ENCODE results near the gene KNCN. TPM values are rescaled to one million over a fixed set of nuclear protein-coding genes. Genes with fewer than 3 reads are reported as not detected.

The KNCN gene
- total RNA-seq, 1 donor from 2014 or later: not detected

DNA sequence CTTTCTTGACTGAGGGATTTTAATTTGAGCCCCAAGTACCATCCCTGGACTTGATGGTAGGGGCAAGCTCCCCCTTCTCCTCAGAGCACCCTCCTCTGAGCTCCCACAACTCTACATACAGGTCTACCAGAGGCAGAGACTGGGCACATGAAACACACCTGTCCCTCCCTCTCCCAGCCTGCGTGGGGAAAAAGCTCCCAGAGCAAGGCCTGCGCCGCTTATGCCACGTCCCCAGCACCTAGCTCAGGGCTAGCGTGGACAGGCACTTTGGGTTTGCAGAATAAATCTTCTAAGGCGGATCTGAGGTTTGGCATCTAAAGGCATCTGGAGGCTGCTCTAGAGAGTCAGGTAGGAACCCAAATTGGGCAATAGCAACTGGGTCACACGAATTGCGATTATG is 7.5 kb upstream of the KNCN start:
- Mint-ChIP-seq H3K4me1 (no peaks in the 10 kb centered on the region), H3K36me3 (ENCODE audit: low read depth) (peaks cover 49% of the 10 kb centered on the region), H3K27me3 (no peaks in the 10 kb centered on the region), H3K4me3 (no peak overlapping the region), H3K9me3 (no peaks in the 10 kb centered on the region), H3K27ac (no peak overlapping the region)
- intact Hi-C loops (cut with micrococcal nuclease): no loop called here
- ChIA-PET CTCF (no interaction called here), POLR2A (no interaction called here)
- TF ChIP-seq, protein P1, sequence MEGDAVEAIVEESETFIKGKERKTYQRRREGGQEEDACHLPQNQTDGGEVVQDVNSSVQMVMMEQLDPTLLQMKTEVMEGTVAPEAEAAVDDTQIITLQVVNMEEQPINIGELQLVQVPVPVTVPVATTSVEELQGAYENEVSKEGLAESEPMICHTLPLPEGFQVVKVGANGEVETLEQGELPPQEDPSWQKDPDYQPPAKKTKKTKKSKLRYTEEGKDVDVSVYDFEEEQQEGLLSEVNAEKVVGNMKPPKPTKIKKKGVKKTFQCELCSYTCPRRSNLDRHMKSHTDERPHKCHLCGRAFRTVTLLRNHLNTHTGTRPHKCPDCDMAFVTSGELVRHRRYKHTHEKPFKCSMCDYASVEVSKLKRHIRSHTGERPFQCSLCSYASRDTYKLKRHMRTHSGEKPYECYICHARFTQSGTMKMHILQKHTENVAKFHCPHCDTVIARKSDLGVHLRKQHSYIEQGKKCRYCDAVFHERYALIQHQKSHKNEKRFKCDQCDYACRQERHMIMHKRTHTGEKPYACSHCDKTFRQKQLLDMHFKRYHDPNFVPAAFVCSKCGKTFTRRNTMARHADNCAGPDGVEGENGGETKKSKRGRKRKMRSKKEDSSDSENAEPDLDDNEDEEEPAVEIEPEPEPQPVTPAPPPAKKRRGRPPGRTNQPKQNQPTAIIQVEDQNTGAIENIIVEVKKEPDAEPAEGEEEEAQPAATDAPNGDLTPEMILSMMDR (IDR thresholded peaks at IDR 0.05): no peak
- DNase-seq (no peak), ATAC-seq (ENCODE audit: low read depth) (no peak)

DNA sequence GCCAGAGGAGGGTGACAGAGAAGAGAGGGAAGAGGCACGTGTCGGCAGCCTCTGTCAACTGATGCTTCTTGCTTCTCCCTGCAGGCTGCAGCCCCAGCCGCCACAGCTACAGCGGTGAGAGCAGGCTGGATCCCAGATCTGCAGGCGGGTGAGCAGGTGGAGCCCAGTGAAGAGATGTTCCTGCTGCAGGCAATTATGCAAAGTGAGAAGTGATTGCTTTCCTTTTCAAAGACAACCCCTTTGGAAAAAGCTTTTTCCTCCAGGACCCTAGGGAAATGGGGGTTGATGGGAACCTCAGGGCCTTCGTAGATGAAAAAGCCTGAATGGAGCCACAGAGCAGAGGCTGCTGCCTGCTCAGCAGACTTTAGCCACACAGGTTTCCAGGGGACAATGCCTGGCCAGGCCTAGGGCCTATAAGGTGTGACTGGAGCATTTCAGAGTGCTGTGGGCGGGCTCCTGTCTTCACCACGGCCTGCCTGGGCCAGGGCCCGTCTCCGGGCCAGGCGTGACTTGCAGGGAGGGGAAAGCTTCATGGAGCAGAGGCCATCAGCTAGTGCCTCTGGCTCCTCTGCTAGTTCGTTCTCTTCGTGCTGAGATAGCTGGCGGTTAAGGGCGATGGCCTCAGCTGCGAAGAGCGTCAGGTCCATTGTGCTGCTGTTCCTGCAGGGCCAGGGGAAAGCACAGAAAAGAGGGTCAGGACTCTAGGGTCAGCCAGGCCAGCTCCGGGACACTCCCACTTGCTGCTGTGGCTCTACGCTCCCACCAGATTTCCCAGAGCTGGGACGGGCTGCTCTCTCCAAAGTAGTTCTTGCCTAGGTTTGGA is 6.9 kb upstream of the KNCN start:
- H3K27ac Mint-ChIP-seq: no peak overlapping the region
- no peaks in the 10 kb centered on the region for H3K4me1 Mint-ChIP-seq
- TF ChIP-seq, protein P1 (IDR thresholded peaks at IDR 0.05): no peak
- ChIA-PET CTCF (no interaction called here), POLR2A (no interaction called here)
- no peak for ATAC-seq (ENCODE audit: low read depth)
- no peaks in the 10 kb centered on the region for H3K27me3 Mint-ChIP-seq
- H3K36me3 Mint-ChIP-seq (ENCODE audit: low read depth): peaks cover 47% of the 10 kb centered on the region
- intact Hi-C loops (cut with micrococcal nuclease): no loop called here
- DNase-seq: no peak
- H3K4me3 Mint-ChIP-seq: no peak overlapping the region
- no peaks in the 10 kb centered on the region for H3K9me3 Mint-ChIP-seq

DNA sequence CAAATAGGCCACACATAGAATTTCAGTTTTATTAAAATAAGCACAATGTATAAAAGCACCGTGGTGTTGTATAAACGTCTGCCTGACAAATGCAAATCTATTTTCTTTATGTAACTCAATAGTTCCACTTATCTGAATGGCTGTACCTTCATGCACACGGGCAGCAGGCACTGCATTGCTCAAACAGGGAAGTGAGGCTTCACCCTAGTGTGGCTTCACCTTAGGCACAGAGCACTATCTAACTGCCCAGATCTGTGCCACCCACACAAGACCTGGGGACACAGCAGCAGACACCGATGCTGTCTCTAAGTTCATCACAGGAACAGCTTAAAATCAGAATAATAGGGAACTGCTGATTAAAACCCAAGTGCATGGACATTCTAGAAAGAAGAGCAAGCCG is 6.0 kb upstream of the KNCN start:
- Mint-ChIP-seq H3K36me3 (ENCODE audit: low read depth) (peaks cover 38% of the 10 kb centered on the region), H3K4me3 (no peak overlapping the region), H3K27ac (no peak overlapping the region), H3K4me1 (no peaks in the 10 kb centered on the region), H3K9me3 (no peaks in the 10 kb centered on the region), H3K27me3 (peaks cover 5% of the 10 kb centered on the region)
- DNase-seq (no peak), ATAC-seq (ENCODE audit: low read depth) (no peak)
- ChIA-PET POLR2A (no interaction called here), CTCF (no interaction called here)
- intact Hi-C loops (cut with micrococcal nuclease): no loop called here
- TF ChIP-seq, protein P1 (IDR thresholded peaks at IDR 0.05): no peak

DNA sequence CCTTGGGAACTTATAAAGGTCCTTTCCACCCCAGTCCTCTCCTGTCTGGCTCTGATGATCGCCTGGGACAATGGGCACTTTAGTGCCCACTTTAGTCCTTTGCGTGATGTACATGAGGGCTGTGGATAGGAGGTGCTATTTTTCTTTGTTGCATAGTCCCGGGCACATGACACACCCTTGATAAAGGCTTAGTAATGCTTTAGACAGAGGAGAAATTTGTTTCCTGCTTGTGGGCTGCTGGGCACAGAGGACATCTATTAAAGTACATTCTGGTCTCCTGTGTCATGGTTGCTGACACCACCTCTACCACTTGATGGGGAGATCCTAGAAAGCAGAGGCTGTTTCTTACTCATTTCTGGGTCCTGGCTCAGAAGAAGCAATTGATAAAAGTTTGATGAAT is 5.4 kb upstream of the KNCN start:
- intact Hi-C loops (cut with micrococcal nuclease): no loop called here
- peaks cover 5% of the 10 kb centered on the region for H3K27me3 Mint-ChIP-seq
- CTCF ChIA-PET: no interaction called here
- TF ChIP-seq, protein P1 (IDR thresholded peaks at IDR 0.05): no peak
- H3K9me3 Mint-ChIP-seq: no peaks in the 10 kb centered on the region
- H3K4me3 Mint-ChIP-seq: no peak overlapping the region
- POLR2A ChIA-PET: no interaction called here
- H3K27ac Mint-ChIP-seq: no peak overlapping the region
- no peaks in the 10 kb centered on the region for H3K4me1 Mint-ChIP-seq
- DNase-seq: no peak
- ATAC-seq (ENCODE audit: low read depth): no peak
- peaks cover 33% of the 10 kb centered on the region for H3K36me3 Mint-ChIP-seq (ENCODE audit: low read depth)

DNA sequence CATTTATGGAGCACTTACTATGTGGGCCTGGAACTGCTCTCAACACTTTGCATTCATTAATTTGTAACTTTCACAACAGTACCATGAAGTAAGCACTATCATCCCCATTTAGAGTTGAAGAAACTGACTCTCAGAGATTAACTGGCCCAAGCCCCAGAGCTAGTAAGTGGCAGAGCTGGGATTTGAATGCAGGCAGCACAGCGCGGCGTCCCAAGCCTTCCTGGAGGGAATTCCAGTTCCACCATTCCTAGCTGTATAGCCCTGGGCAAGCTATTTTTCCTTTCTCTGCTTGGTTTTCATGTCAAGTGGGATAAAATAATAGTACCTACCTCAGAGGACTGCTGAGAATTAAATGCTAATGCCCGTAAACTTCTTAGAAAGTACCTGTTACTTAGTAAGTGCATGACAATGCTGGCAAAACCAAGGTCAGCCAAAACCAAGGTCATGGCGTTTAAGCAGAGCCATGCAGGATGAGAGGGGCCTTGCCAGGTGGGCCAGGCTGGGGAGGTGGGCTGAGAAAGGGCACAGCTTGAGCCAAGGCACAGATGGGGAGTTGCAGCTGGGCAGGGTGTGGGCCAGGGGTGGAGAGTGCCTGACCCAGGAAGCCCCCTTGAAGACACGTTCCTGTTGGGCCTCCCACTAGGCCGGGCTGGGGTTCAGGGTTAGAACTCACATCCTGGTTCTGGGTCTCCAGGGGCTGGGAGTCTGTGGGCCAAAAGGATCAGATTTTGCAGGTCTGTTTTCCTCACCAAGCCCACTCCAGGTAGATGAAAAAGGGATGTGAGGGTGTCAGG is 4.6 kb upstream of the KNCN start:
- H3K4me1 Mint-ChIP-seq: no peaks in the 10 kb centered on the region
- H3K9me3 Mint-ChIP-seq: no peaks in the 10 kb centered on the region
- CTCF ChIA-PET: no interaction called here
- DNase-seq (no peak), ATAC-seq (ENCODE audit: low read depth) (no peak)
- POLR2A ChIA-PET: no interaction called here
- H3K27ac Mint-ChIP-seq: no peak overlapping the region
- intact Hi-C loops (cut with micrococcal nuclease): no loop called here
- TF ChIP-seq, protein P1 (IDR thresholded peaks at IDR 0.05): no peak
- H3K4me3 Mint-ChIP-seq: no peak overlapping the region
- peaks cover 25% of the 10 kb centered on the region for H3K36me3 Mint-ChIP-seq (ENCODE audit: low read depth)
- H3K27me3 Mint-ChIP-seq: peaks cover 5% of the 10 kb centered on the region

All from activated B cell treated with CpG ODN at 0.5 μM for 24 hours (primary cell).